Stimulated activated CD4-positive, alpha-beta T cell treated with anti-CD3 and anti-CD28 coated beads, Interleukin-12 subunit alpha, Interleukin-12 subunit beta, amount 100 ng/mL, for 24 hours (primary cell): ENCODE measurements around the gene METTL5.

Experiments used
- DNase-seq, 2 experiments: peaks; one replicate each; pipeline ENCODE4 v3.0.0-alpha.2; 2020; ENCODE audit warnings: low read depth in 2 of 2

METTL5 gene

GRCh38 chr2:169781249-169782013 lies 43.3 kb downstream of the METTL5 start:
- no peak for DNase-seq

- no peak for DNase-seq
These were observed 46.3 kb downstream of the METTL5 start for GRCh38 chr2:169778446-169778845.

- DNase-seq, result no peak
These were observed 48.4 kb downstream of the METTL5 start for GRCh38 chr2:169776252-169776761.

GRCh38 chr2:169775765-169776164 lies 48.9 kb downstream of the METTL5 start:
- no peak for DNase-seq

- DNase-seq, result no peak
These were observed 49.4 kb downstream of the METTL5 start for GRCh38 chr2:169775354-169775753.

- DNase-seq, result no peak
These were observed 52.1 kb downstream of the METTL5 start for GRCh38 chr2:169772651-169773050.

GRCh38 chr2:169771612-169772011 lies 53.1 kb downstream of the METTL5 start:
- DNase-seq, result no peak

GRCh38 chr2:169771021-169771420 lies 53.7 kb downstream of the METTL5 start:
- no peak for DNase-seq

- peak in 1 of 2 experiments; percentile 23 for DNase-seq
These were observed 56.3 kb downstream of the METTL5 start for GRCh38 chr2:169768262-169768995.

- peak; percentile 10 to 45 for DNase-seq
These were observed 57.3 kb downstream of the METTL5 start for GRCh38 chr2:169767243-169767888.

GRCh38 chr2:169765523-169765922 lies 59.2 kb downstream of the METTL5 start:
- DNase-seq, result no peak

GRCh38 chr2:169761970-169762292 lies 62.8 kb downstream of the METTL5 start:
- DNase-seq, result no peak
